ENCODE data around the gene PPARGC1A. TPM values are rescaled to one million over a fixed set of nuclear protein-coding genes. Genes with fewer than 3 reads are reported as not detected.

Gene PPARGC1A
- total and polyA plus RNA-seq, 10 of the 15 experiments (the other 5 are each of a cell fraction or from before 2014, with no cell fraction given), result 0.01 to 0.05 (median 0.04) TPM; not detected in 7

DNA sequence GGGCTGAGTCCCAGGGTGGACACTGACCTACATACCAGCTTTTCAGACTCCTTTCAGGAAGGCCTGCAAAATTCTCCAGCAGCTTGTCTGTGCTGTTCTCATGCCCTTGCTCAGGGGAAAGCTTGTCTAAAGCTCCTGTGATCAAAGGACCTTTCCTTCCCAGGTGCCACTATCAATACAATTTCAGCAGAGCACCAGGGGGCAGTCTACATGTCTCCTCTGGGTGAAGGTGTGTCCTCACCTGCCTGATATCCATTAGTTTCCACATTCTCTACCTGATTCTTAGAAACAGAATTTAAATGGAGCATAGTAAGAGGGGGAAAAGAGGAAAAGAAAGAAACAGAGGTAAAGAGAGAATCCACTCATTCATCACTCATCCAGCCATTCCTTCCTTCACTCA is 114.2 kb downstream of the PPARGC1A start:
- ChIA-PET CTCF (interaction anchor here (0.7 to 1.3 kb wide), 2 partner anchors 12 to 643 kb away, joined by 3 read pairs; no protein-coding TSS in a partner anchor), RAD21 (ENCODE audit: unreplicated experiment) (no interaction called here), POLR2A (no interaction called here), SMC1A (ENCODE audit: uncharacterized antibody, unreplicated experiment) (interaction anchor here (1.0 kb wide), 1 partner anchor 12 kb away, joined by 3 read pairs; no protein-coding TSS in a partner anchor)
- H3K79me2 ChIP-seq (ENCODE audit: control insufficient read depth, insufficient read depth, low read length), result no peaks in the 10 kb centered on the region
- ATAC-seq (no peak), FAIRE-seq (no peak), DNase-seq (ENCODE audit: low read depth, low spot score) (no peak)
- no peaks in the 10 kb centered on the region for H3K9me3 ChIP-seq (replicated peaks; ENCODE audit: control insufficient read depth, insufficient read depth, low read length)
- TF ChIP-seq IKZF2 (IDR thresholded peaks at IDR 0.05) (no peak), ETV6 (conservative IDR thresholded peaks at IDR 0.05 in 1 of 2, IDR thresholded peaks at IDR 0.05 in 1 of 2; ENCODE audit: borderline replicate concordance in 1 of 2, low read depth in 1 of 2) (no peak), ZNF217 (IDR thresholded peaks at IDR 0.05) (no peak), CREB1 (IDR thresholded peaks at IDR 0.05; ENCODE audit: low read depth) (no peak), CHD2 (IDR thresholded peaks at IDR 0.05; ENCODE audit: borderline replicate concordance, low read depth, low read length) (no peak), ZBTB11 (CRISPR knock-in tag; IDR thresholded peaks at IDR 0.05) (no peak), POLR2A (IDR thresholded peaks at IDR 0.05; ENCODE audit: low read depth, low read length) (no peak), SMAD1 (IDR thresholded peaks at IDR 0.05; ENCODE audit: low read depth, partially characterized antibody) (no peak), SREBF2 (IDR thresholded peaks at IDR 0.05; ENCODE audit: low read length) (no peak), YY1 (IDR thresholded peaks at IDR 0.05; ENCODE audit: low read depth, low read length) (no peak), ESRRA (IDR thresholded peaks at IDR 0.05; ENCODE audit: low read length) (no peak), NRF1 (conservative IDR thresholded peaks at IDR 0.05; ENCODE audit: low read depth, low read length) (no peak), STAT3 (IDR thresholded peaks at IDR 0.05; ENCODE audit: low read depth, low read length) (no peak), CREM (IDR thresholded peaks at IDR 0.05; ENCODE audit: low read depth) (no peak), TCF12 (IDR thresholded peaks at IDR 0.05; ENCODE audit: low read depth, low read length) (no peak), SIX5 (IDR thresholded peaks at IDR 0.05; ENCODE audit: low read depth, low read length, severe bottlenecking) (no peak), ZZZ3 (IDR thresholded peaks at IDR 0.05; ENCODE audit: control insufficient read depth, insufficient read length, low read depth) (no peak)
- TF ChIP-seq, protein P1, sequence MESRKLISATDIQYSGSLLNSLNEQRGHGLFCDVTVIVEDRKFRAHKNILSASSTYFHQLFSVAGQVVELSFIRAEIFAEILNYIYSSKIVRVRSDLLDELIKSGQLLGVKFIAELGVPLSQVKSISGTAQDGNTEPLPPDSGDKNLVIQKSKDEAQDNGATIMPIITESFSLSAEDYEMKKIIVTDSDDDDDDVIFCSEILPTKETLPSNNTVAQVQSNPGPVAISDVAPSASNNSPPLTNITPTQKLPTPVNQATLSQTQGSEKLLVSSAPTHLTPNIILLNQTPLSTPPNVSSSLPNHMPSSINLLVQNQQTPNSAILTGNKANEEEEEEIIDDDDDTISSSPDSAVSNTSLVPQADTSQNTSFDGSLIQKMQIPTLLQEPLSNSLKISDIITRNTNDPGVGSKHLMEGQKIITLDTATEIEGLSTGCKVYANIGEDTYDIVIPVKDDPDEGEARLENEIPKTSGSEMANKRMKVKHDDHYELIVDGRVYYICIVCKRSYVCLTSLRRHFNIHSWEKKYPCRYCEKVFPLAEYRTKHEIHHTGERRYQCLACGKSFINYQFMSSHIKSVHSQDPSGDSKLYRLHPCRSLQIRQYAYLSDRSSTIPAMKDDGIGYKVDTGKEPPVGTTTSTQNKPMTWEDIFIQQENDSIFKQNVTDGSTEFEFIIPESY (IDR thresholded peaks at IDR 0.05), result no peak
- no peak overlapping the region for H2AFZ ChIP-seq (ENCODE audit: control insufficient read depth, low read depth, low read length)
- in situ Hi-C loops (cut with MboI), result no loop called here
- no peak overlapping the region for H3K27ac ChIP-seq (ENCODE audit: control insufficient read depth, insufficient read depth)
- no peaks in the 10 kb centered on the region for H3K36me3 ChIP-seq (ENCODE audit: control insufficient read depth in 2 of 2, insufficient read depth in 2 of 2, low read length in 1 of 2)
- H3K4me3 ChIP-seq, result no peak overlapping the region
- no peak overlapping the region for H3K4me2 ChIP-seq (ENCODE audit: control insufficient read depth, insufficient read depth)
- no peaks in the 10 kb centered on the region for H3K4me1 ChIP-seq (ENCODE audit: control insufficient read depth, insufficient read depth, low read length)
- H4K20me1 ChIP-seq (ENCODE audit: control insufficient read depth, insufficient read depth), result no peaks in the 10 kb centered on the region
- no TSS peak for BruUV-seq (replicated peaks)
- no peaks in the 10 kb centered on the region for H3K27me3 ChIP-seq (replicated peaks in 1 of 2; ENCODE audit: control insufficient read depth in 2 of 2, insufficient read depth in 2 of 2, low read length in 1 of 2)
- intact Hi-C loops (cut with micrococcal nuclease; ENCODE audit: unreplicated experiment), result no loop called here
- H3K9ac ChIP-seq (ENCODE audit: control insufficient read depth, insufficient read depth, low read length), result no peak overlapping the region
